Forelimb muscle (tissue), 1 donor: ENCODE data around the gene ZNF385C. TPM values are rescaled to one million over a fixed set of nuclear protein-coding genes. Genes with fewer than 3 reads are reported as not detected.

Source experiments
- DNase-seq: peaks from one replicate; pipeline ENCODE4 v3.0.0-alpha.2; 2013; ENCODE audit warnings: low read depth
- polyA plus RNA-seq: library from polyadenylated mRNA; unstranded; fragments of 120-200 nt; gene quantifications from one replicate; pipeline ENCODE4 v1.2.1, GENCODE V29; 2013; ENCODE audit not compliant: insufficient read length

Gene ZNF385C
- polyA plus RNA-seq, 1 donor = 6.7 TPM

- DNase-seq = no peak
These were observed 9.6 kb upstream of the ZNF385C start for GRCh38 chr17:42107597-42108576.

- no peak for DNase-seq
These were observed 8.9 kb upstream of the ZNF385C start for GRCh38 chr17:42107124-42107523.

GRCh38 chr17:42106009-42106408 lies 7.7 kb upstream of the ZNF385C start:
- no peak for DNase-seq

DNA sequence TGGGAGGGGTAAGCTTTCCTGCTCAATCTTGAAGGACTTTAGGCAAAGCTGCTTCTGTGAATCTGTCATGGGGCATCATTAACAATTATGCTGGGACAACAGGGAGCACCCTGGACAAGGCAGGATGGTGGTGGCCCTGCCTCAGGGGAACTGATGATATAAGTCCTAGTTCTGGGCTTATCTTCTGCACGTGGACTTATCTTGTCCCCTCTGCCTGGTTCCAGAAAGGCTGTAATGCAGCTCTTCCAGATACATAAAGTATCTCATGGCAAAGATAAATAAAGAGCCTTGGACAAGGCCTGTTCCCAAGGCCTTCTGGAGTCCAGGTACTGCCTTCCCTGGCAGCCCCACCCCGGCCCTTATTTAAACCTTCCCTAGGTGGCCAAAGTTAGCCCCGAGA lies 6.0 kb upstream of the ZNF385C start:
- no peak for DNase-seq

DNA sequence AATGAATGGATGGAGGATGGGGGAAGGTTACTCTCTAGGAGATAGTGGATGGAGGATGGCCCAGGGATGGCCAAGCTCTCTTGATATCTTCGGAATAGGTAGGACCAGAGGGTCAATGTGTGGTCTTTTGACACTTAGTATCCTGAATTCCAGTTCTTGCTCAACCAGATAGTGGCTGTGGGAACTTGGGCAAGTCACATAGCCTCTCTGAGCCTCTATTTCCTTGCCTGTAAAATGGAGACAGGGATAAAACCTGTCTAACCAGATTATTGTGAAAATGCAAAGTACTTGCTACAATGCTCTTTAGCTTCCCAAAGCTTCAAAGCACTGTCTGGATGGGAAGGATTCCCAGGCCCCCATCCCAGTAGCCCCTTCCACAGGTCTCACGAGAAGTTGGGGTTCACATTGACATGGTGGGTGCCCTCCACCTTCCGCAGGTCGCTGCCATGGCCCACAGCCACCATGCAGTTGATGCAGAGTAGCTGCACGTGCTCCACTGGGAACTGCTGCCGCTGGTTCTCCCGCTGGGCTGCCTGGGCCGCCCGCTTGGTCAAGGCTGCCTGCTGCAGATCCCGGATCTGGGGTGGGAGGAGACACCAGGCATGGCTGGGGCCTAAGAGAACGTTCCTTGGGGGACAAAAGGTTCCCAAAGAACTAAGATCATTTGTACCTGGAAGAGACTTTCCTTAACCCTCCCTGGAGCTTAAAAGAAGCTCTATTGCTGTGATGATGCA lies 5.1 kb upstream of the ZNF385C start:
- DNase-seq = no peak

DNA sequence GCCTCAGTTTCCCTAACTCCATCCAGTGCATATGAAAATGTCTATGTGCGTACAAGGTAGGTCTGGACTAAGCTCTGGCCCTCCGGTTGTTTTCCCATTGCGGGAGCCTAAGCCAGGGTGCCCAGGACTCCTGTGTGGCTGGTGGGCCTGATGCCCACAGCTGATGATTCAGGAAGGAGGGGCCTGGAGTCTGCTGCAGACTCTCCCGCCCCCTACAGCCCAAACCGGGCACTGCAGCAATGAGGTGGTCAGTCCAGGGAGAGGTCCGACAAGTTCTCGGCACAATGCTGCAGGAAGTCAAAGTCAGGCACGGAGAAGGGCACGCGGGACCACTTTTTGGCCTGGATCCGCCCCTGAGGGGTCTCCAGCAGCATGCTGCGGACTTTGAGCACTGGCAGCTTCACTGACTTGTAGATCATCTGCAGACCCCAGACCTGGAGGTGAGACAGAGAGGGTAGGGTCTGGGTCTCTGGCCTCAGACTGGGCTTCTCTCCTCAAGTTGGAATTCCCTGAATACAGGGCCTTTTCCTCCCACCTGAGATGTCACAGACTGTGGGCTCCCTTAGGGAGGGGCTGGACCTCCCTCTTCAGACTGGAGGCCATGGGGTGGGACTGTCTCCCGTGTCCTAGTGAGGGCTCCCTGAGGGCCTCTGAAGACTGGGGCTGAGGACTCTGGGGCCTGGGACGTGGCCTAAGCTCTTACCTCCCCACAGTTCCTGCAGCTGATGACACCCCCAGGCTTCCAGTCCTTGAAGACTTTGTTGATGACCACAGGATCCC lies 3.4 kb upstream of the ZNF385C start:
- no peak for DNase-seq

DNA sequence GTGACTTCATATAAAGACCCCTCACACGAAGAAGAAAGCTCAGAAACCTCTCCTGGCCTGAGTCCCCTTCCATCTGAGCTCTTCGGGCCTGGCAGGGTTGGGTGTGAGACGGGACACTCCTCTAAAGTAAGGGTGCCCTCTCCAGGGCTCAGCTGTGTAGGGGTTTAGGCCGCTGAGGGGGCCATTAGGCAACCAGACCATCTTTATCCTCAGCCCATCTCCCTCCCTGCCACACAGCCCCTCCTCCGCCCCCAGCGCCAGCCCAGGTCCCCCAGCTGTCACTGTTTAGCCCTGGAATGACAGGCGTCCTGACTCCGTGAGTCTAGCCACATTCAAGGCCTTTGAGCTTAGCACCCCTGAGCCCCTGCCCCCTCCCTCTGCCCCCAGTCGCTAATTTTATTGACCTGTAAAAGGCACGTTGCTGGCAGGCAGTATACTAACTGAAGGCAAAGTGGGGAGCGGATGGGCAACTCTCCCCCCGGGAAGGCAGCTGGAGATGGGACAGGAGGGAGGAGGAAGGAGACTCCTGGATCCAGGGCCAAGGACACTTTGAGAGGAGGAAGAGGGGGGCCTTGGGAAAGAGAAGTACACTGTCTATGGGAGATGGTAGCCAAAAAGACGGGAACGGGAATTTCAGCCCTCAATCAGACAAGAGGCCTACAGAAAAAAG lies 592 bp upstream of the ZNF385C start:
- DNase-seq = no peak

DNA sequence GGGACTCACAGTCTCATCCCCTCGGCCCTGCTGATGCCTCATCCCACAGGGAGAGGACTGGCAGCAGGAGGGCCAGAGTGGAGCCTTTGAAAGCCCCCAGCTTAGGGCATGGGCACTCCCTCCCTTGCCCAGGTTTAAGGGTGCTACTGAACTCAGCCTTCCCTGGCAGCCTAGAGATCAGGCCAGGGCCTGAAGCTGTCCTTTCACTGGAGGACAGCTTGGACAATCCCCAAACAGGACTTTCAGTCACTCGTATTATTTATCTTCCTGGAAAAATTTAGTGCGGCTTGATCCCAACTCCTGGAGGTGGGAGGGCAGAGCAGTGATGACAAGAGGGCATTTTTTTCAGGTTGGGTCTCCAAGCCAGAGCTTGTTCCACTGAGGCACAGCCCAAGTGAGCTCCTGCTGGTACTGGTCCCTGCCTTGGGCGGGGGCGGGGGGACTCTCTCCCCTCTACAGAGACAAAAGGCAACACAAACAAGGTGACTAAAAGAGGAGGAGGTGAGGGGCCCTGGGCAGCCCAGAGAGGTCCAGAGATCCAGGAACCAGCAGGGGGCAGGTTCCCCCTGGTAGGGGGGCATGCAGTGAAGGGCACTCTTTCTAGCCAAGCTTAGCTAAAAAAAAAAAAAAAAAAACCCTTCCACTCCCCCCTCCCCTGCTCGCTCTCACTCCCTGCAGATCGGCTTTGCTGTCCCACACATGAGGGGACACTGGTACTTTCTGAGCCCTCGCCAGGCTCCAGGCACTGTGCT lies 1.7 kb downstream of the ZNF385C start:
- no peak for DNase-seq

DNA sequence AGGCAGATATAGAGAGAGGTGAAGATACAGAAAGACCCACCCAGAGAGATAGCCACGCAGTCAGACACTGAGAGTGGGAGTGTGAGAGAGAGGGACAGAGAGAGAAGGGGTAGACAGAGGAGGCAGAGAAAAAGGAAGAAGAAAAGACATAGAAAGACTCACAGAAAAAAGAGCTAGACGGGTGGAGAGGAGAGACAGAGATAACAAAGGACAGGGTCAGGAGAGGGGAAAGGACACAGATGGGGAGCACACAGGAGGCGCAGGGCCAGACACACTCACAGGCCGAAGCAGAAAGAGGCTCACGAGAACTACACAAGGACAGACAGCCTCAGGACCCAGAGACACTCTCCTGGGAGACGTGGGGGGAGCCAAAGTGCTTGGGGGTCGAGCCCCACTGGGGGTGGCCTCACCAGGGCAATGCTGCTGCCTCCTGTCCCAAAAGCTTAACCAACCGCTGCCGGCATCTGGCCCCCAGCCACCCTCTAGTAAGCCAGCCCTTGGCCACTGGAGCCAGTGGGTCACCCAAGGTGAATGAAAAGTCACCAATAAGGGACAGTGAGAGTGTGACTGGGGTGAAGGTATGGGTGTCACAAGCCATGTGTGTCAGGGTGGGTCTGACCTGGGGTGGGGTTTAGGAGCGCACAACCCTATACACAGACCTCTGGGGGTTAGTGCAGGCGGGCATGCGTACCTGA lies 3.8 kb downstream of the ZNF385C start:
- no peak for DNase-seq

DNA sequence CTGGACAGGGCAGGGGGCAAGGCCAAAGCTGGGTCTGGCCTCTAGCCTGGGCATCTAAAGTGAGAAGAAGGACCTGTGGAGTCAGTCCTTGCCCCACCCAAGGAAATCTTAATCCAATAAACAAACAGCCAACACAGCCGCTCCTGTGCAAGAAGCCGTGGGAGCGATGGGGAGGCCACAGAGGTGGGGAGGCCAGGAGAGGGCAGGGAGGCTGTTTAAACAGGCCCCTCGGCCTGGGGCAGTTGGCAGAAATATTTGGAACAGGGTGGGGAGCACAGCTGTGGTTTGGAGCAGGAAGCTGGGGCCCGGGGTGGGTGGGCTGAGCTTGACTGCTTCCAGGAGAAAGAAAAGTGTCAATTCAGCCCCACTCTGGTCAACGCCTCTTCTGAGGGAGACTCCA lies 5.3 kb downstream of the ZNF385C start:
- DNase-seq = no peak

- no peak for DNase-seq
These were observed 7.1 kb downstream of the ZNF385C start for GRCh38 chr17:42090964-42091790.

DNA sequence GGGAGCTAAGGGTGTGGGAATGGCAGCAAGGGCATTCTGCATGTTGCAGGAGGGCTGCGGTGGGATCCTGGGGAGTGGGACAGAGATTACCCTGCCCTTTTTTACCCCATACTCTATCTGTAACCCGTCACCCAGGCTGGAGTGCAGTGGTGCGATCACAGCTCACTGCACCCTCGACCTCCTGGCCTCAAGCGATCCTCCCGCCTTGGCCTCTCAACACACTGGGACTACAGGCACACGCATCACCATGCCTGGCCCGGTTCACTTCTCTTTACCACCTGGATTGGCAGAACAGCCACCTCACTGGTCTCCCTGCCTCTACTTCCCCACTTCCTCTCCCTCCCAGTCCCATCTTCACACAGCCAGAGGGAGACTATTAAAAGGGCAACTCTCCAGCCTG lies 9.5 kb downstream of the ZNF385C start:
- DNase-seq = no peak

DNA sequence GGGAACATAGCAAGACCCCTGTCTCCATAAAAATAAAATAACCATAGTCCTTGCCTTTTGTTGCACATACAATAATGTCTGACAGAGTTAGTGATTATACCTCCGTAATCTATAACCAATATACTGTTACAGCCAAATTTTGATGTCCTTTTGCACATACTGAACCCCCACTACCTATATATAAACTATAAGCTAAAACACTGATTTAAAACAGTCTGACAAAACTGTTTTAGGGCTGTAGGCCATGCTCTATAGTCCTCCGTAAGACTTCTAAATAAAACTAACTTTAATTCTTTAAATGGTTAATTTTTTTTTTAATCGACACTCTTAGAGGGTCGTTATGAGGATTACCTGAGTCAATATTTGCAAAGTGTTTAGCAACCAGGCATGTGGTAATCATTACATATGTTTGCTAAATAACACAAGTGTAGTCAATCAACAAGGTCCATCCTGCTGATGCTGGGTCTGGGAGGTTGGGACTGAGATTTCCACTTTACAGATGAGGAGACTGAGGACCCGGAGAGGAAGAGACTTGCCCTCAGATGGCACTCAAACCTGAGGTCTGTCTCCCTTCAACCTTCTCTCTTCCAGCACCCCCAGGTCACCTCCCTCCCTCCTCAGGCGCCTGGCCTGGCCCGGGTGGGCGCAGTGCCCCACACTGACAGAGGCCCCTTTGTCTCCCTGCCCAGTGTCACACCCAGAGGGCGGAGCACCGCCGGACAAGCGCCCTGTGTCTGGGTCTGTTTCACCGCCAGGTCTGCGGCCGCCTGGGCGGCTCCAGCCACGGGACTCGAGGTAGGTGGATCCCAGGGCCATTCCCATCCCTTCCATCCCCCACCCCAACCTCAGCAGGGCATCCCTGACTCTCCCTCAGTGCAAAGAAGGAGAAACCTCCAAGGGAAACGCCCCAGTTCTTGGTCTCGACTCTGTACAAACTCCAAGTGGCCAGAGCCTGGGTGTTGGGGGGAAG lies 10.3 kb downstream of the ZNF385C start:
- DNase-seq = no peak

DNA sequence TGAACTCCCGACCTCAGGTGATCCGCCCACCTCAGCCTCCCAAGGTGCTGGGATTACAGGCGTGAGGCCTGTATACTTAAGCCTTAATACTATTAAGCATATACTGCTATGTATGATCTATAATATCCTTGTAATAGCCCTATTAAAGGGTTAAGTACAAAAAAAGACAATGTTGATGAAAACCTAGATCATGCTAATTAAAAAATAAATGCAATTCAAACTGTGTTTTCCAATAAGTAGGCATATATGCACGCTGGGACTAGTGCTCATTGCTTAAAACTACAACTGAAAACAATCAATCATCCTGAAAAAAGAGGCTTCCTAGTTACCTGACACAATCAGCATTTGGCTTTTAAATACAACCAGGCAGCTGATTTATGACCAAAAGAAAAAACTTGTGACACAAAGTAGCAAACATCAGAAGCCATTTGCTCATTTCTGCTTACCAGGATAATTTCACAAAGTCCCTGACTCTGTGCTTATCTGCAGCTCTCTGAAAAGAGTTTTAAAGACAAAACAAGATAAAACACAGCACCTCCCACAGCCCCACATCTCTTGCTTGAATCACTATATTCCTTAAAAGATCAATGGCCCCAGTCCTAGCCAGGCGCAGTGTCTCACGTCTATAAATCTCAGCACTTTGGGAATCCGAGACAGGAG lies 11.1 kb downstream of the ZNF385C start:
- no peak for DNase-seq

GRCh38 chr17:42081516-42082129 lies 16.6 kb downstream of the ZNF385C start:
- DNase-seq = no peak

DNA sequence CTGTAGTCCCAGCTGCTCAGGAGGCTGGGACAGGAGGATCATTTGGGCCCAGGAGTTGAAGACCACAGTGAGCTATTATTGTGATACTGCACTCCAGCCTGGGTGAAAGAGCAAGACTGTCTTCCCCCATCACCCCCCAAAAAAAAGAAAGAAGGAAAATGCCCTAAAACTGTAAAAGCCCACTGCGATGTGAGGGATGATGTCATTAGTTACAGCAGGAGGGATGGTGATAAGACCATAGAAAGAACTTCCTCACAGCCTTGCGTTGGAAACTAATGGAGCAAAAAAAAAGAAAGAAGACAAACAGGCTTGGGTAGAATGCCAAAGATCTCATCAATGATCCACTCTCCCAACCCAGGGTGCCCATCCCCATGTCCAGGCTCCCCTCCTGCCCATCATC lies 18.7 kb downstream of the ZNF385C start:
- DNase-seq = no peak

DNA sequence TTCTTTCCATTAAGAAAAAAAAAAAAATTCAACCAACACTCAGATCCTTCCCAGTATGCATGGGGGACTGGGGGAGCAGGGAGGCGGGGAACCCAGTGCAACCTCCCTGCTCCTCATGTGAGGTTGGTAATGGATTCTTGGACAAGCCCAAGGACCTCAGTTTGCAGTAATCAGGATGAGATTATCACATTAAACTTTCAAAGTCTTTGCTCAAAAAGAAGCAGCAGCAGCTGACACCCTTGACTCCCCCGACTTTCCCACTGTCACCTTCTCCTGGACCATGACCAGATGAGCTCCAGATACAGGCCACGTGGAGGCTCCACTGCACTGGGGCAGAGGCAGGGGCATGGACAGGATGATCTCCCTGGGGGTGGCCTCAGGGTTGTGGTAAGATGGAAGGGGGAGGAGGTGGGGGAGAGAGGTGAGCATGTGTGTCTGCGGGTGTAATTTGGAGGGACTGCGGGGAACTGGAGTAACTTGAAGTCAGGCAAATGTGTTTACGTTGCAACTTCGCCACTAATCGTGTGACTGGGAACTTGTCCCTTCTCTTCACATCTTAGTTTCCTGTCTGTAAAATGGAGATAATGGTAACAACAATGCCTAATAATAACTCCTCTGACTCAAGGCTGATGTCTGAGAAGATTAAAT lies 19.8 kb downstream of the ZNF385C start:
- no peak for DNase-seq
